ENCODE data around the gene ARHGAP30.

- no peak for TF ChIP-seq CTCF (IDR thresholded peaks at IDR 0.05)
- TF ChIP-seq POLR2AphosphoS5 (IDR thresholded peaks at IDR 0.05) = no peak
- peak in 1 of 4 donors; percentile 6 for TF ChIP-seq POLR2A (IDR thresholded peaks at IDR 0.05)
Observed at GRCh38 chr1:161083748-161084596, 14.3 kb upstream of the ARHGAP30 start.
